ENCODE results near the gene PRRC2B. TPM values are rescaled to one million over a fixed set of nuclear protein-coding genes. Genes with fewer than 3 reads are reported as not detected.
"Not testable (repeated sequence)": the region's sequence is repeated elsewhere in the genome, so short reads cannot be mapped to it uniquely, and the experiment has no call there.

Gene PRRC2B
- total RNA-seq, 2 donors from 2014 or later: 148 to 151 TPM

- DNase-seq (ENCODE audit: low spot score): no peak
- intact Hi-C loops (cut with DNase I): no loop called here
Measured at GRCh38 chr9:131537946-131538345, 144.1 kb downstream of the PRRC2B start.

DNA sequence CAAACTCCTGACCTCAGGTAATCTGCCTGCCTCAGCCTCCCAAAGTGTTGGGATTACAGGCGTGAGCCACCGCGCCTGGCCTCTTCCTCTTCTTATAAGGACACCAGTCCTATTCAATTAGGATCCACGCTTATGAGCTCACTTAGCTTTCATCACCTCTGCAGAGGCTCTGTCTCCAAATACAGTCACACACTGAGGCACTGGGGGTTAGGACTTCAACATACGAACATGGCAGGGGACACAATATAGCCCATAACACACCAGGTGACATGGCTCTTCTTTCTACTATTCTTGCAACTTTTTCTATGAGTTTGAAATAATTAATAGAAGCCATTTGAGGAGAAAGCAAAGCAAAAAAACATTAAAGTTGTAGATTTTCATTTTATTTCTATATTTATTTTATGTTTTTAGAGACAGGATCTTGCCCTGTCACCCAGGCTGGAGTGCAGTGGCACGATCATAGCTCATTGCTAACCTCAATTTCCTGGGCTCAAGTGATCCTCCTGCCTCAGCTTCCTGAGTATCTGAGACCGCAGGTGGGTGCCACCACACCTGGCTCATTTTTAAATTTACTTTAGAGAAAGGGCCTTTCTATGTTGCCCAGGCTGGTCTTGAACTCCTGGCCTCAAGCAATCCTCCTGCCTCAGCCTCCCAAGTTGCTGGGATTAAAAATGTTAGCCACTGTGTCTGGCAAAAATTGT, 145.5 kb downstream of the PRRC2B start:
- intact Hi-C loops (cut with DNase I): no loop called here
- no peak for DNase-seq (ENCODE audit: low spot score)

GRCh38 chr9:131543141-131543540, 149.3 kb downstream of the PRRC2B start:
- DNase-seq (ENCODE audit: low spot score): peak; percentile 28
- intact Hi-C loops (cut with DNase I): no loop called here

DNA sequence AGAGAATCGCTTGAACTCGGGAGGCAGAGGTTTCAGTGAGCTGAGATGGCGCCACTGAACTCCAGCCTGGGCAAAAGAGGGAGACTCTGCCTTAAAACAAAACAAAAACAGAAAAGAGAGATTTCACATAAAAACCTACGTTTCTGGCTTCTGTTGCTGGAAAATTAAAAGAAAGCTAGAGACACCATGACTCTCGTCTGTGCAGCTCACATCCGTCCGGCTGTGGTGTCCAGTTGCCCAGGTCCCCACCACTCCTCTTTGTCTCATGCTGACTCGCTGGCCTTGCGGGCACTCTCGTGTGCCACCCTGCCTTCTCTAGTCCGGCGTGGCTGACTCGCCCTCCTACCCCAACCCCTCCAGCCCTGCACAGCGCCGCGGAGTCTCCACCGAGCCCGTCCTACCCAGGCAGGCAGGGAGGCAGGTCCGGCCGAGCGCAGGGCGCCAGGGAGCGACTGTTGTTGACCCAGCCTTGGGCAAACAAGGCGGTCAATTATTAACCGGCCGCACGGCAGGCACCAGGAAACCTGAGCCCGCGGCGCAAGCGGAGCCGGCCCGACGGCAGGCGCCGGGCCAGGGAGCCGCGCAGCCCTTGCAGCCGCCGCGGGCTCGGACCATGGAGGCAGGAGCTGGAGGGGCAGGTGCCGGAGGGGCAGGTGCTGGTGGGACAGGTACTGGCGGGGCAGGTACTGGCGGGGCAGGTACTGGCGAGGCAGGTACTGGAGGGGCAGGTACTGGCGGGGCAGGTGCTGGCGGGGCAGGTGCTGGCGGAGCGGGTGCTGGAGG, 151.3 kb downstream of the PRRC2B start, which contains the start of gene PRRT1B:
Gene PRRT1B (plus strand): TSS at position 521 of the 783 bp plus-strand sequence. CDS start 93 bp downstream, at position 614.
- peak; percentile 82 for DNase-seq (ENCODE audit: low spot score)
- intact Hi-C loops (cut with DNase I): no loop called here

- DNase-seq (ENCODE audit: low spot score): peak; percentile 62
- intact Hi-C loops (cut with DNase I): no loop called here
Measured at GRCh38 chr9:131545786-131546335, 152.0 kb downstream of the PRRC2B start.

DNA sequence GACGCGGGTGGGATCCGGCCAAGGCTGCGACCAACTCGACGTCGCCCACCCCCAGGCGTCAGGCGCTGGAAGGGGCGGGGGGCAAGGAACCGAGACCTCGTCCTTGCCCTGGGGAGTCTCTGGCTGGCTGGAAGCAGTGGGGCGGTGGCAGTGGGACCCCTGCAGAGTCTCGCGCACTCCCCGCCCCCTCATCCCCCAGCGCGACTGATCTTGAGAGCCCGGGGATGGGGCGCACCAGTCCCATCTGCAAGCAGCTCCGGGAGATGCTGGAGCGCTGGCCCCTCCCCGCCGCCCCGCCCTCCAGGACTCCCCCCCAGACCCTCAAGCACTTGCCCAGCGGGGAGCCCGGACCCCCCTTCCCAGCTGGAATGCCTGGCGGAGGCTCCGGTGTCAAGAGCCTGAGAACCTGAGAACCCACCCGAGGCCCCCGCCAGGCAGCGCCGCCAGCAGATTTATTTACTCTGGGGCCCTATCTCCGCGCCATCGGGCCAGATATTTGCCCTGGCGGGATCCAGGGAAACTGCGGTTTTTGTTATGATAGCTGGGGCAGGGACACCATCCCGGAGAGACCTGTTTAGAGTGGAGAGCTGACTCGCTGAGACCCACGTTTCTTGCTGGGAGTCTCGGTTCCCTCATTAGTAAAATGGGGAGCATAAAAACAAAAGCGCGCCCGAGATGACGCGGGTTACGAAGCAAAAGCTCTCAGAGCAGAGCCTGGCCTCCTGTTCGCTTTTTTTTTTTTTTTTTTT, 152.6 kb downstream of the PRRC2B start:
- intact Hi-C loops (cut with DNase I): no loop called here
- DNase-seq (ENCODE audit: low spot score): peak; percentile 69

DNA sequence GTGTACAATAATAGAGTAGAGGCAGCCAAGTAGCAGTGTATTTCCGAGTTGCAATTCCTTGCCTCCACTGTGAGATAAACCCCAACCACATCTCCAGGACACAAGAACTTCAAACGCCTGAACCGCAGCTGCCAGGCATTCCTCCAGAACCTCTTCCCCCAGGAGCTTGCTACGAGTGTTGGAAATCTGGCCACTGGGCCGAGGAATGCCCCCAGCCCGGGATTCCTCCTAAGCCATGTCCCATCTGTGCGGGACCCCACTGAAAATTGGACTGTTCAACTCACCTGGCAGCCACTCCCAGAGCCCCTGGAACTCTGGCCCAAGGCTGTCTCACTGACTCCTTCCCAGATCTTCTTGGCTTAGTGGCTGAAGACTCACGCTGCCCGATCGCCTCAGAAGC, 155.3 kb downstream of the PRRC2B start:
- peak; percentile 72 for DNase-seq (ENCODE audit: low spot score)
- intact Hi-C loops (cut with DNase I): not testable (repeated sequence)

Other genes with a start within 250 kb of the PRRC2B start
- 1 to 10 TPM; 3.0 to 4.1 TPM for gene FAM78A, start 117.6 kb upstream of the PRRC2B start, total RNA-seq
- 1 to 10 TPM; 8.9 to 9.8 TPM for gene PLPP7, start 104.4 kb upstream of the PRRC2B start, total RNA-seq
- gene POMT1, start 108.8 kb downstream of the PRRC2B start, total RNA-seq: 10 to 100 TPM; 18.2 to 22.8 TPM
- gene UCK1, start 137.2 kb downstream of the PRRC2B start, total RNA-seq: 10 to 100 TPM; 16.8 to 18.8 TPM
- not detected for gene PRRT1B, start 151.4 kb downstream of the PRRC2B start, total RNA-seq

Data from posterior vena cava (tissue), 2 donors.